Cardiac fibroblast (primary cell): ENCODE results near the gene GPS2.
A peak's percentile ranks its signal among the peaks of the same experiment; 100 is the strongest.

Experiments used
- DNase-seq, 2 donors: peaks; one replicate each; pipeline versions ENCODE4 v3.0.0 to v3.0.0-alpha.2; 2010; ENCODE audit warnings: low read depth in 2 of 2
- H3K4me3 ChIP-seq, 2 donors: replicated peaks in 1 of 2; 1 replicate in 1 of 2; 2 replicates in 1 of 2; pipeline ENCODE4 v1.5.1; 2011; ENCODE audit warnings: low read depth in 2 of 2, low read length in 2 of 2, mild to moderate bottlenecking in 2 of 2, moderate library complexity in 1 of 2
- CTCF ChIP-seq: IDR thresholded peaks from one replicate; pipeline ENCODE4 v1.5.1; 2011; ENCODE audit warnings: low read depth, mild to moderate bottlenecking, low read length, inconsistent platforms

The GPS2 gene

GRCh38 chr17:7296189-7296861 lies 18.8 kb downstream of the GPS2 start:
- peak; percentile 80 to 87 for DNase-seq
- H3K4me3 ChIP-seq: peak overlapping the region in 1 of 2 donors; percentile 30
- TF ChIP-seq CTCF: peak; percentile 60

GRCh38 chr17:7295230-7296180 lies 19.7 kb downstream of the GPS2 start:
- DNase-seq: no peak
- TF ChIP-seq CTCF: no peak
- no peak overlapping the region for H3K4me3 ChIP-seq

- no peak for DNase-seq
- no peak for TF ChIP-seq CTCF
- no peak within 1 kb of the TSS for H3K4me3 ChIP-seq
Measured at GRCh38 chr17:7294614-7295153, 20.5 kb downstream of the GPS2 start, which contains the start of gene YBX2. Gene YBX2, minus strand, starts transcription at chr17:7294639. Its CDS starts 139 bp downstream, at chr17:7294500.

GRCh38 chr17:7293816-7294613 lies 21.1 kb downstream of the GPS2 start:
- TF ChIP-seq CTCF: no peak
- no peak overlapping the region for H3K4me3 ChIP-seq
- no peak for DNase-seq

GRCh38 chr17:7293159-7293558 lies 22.0 kb downstream of the GPS2 start:
- no peak for TF ChIP-seq CTCF
- DNase-seq: peak; percentile 31 to 43
- no peak overlapping the region for H3K4me3 ChIP-seq

- peak in 1 of 2 donors; percentile 63 for DNase-seq
- H3K4me3 ChIP-seq: no peak overlapping the region
Measured at GRCh38 chr17:7292729-7293128, 22.4 kb downstream of the GPS2 start.

More at GRCh38 chr17:7292729-7293128, 22.4 kb downstream of the GPS2 start:
- TF ChIP-seq CTCF: no peak
